Measurements from ENCODE around the gene UGT1A10. TPM values are rescaled to one million over a fixed set of nuclear protein-coding genes. Genes with fewer than 3 reads are reported as not detected.
"Not testable (repeated sequence)": the region's sequence is repeated elsewhere in the genome, so short reads cannot be mapped to it uniquely, and the experiment has no call there.

UGT1A10 gene
- total and polyA plus RNA-seq, 2 donors (not counting 1 experiment from before 2014, with no cell fraction given), result not detected

DNA sequence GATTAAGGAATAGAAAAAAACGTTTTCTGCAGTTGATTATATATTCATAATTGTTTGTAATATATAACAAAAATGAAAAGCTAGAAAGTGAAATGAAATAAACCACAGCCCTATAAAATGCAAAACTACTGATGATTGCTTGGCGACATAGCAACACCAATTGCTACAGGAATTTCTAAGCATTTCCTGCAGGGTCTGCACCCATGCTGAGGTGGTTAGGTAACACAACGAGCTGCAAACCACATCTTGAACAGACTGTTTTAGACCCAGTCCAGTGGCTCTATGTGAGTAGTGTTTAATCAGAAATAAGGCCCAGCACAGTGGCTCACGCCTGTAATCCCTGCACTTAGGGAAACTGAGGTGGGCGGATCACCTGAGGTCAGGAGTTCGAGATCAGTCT lies 18.3 kb downstream of the UGT1A10 start:
- no peaks in the 10 kb centered on the region for H3K9me3 Mint-ChIP-seq (ENCODE audit: insufficient read depth)
- WGBS (ENCODE audit: insufficient coverage), result 73% methylated on average over 4 of the region's 6 CpGs
- intact Hi-C loops (cut with micrococcal nuclease), result no loop called here
- no peak overlapping the region for H3K27ac Mint-ChIP-seq
- no peaks in the 10 kb centered on the region for H3K4me1 Mint-ChIP-seq
- no peaks in the 10 kb centered on the region for H3K4me1 ChIP-seq (ENCODE audit: control insufficient read depth in 2 of 2, insufficient read depth in 2 of 2, low read length in 2 of 2)
- H3K4me2 ChIP-seq (replicated peaks; ENCODE audit: low read depth, low read length, poor library complexity, severe bottlenecking), result no peak overlapping the region
- DNase-seq, result no peak
- CTCF ChIA-PET, result no interaction called here
- no peaks in the 10 kb centered on the region for H3K36me3 ChIP-seq (replicated peaks in 1 of 2; ENCODE audit: control extremely low read depth in 1 of 2, control insufficient read depth in 1 of 2, extremely low read depth in 1 of 2, insufficient read depth in 2 of 2, low read length in 1 of 2)
- no peaks in the 10 kb centered on the region for H4K20me1 ChIP-seq (ENCODE audit: control insufficient read depth, insufficient read depth, low read length, poor library complexity, severe bottlenecking)
- H3K27me3 ChIP-seq (replicated peaks in 1 of 4; ENCODE audit: control extremely low read depth in 1 of 4, control insufficient read depth in 3 of 4, insufficient read depth in 4 of 4, low read length in 3 of 4), result peaks cover 0 to 2% (median 0%) of the 10 kb centered on the region in 4 experiments
- ATAC-seq (ENCODE audit: low read depth), result no peak
- no peak overlapping the region for H3K9ac ChIP-seq (ENCODE audit: low read length)
- H3K27me3 Mint-ChIP-seq, result peaks cover 46% of the 10 kb centered on the region
- H3K4me3 ChIP-seq (ENCODE audit: control extremely low read depth in 1 of 5, extremely low read depth in 1 of 5, insufficient read depth in 1 of 5, low read depth in 2 of 5, low read length in 4 of 5), result no peak overlapping the region
- no peak overlapping the region for H3K27ac ChIP-seq (ENCODE audit: low read length in 2 of 2)
- no peak overlapping the region for H2AFZ ChIP-seq (ENCODE audit: insufficient read depth, low read depth, low read length, poor library complexity, severe bottlenecking)
- POLR2A ChIA-PET, result no interaction called here
- no peak overlapping the region for H3K4me3 Mint-ChIP-seq
- peaks cover 0 to 3% (median 0%) of the 10 kb centered on the region in 3 donors for H3K9me3 ChIP-seq (ENCODE audit: control extremely low read depth in 1 of 3, control insufficient read depth in 2 of 3, insufficient read depth in 1 of 3, low read length in 2 of 3)
- no peak for TF ChIP-seq EZH2 (IDR thresholded peaks at IDR 0.05; ENCODE audit: borderline replicate concordance, insufficient read depth, low read depth, low read length, poor library complexity, severe bottlenecking)
- TF ChIP-seq, protein P1, sequence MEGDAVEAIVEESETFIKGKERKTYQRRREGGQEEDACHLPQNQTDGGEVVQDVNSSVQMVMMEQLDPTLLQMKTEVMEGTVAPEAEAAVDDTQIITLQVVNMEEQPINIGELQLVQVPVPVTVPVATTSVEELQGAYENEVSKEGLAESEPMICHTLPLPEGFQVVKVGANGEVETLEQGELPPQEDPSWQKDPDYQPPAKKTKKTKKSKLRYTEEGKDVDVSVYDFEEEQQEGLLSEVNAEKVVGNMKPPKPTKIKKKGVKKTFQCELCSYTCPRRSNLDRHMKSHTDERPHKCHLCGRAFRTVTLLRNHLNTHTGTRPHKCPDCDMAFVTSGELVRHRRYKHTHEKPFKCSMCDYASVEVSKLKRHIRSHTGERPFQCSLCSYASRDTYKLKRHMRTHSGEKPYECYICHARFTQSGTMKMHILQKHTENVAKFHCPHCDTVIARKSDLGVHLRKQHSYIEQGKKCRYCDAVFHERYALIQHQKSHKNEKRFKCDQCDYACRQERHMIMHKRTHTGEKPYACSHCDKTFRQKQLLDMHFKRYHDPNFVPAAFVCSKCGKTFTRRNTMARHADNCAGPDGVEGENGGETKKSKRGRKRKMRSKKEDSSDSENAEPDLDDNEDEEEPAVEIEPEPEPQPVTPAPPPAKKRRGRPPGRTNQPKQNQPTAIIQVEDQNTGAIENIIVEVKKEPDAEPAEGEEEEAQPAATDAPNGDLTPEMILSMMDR (IDR thresholded peaks at IDR 0.05), result no peak
- H3K79me2 ChIP-seq (ENCODE audit: control insufficient read depth, insufficient read depth, low read length), result no peaks in the 10 kb centered on the region

DNA sequence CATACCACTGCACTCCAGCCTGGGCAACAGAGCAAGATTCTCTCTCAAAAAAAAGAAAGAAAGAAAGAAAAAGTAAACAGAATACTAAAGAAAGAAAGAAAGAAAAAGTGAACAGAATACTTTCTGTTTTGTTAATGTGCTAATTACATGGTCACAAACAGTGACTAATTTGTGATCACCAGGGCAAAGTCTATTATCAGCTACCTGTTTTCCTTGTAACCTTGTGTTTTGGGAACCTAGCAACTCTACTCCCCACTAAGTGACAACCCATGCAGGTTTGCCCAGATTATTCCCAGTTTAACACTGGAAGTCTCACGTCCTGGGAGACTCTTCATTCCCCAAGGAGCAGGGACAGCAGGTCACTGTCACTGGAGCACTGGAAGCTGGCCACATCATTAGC lies 18.8 kb downstream of the UGT1A10 start:
- H3K79me2 ChIP-seq (ENCODE audit: control insufficient read depth, insufficient read depth, low read length), result no peaks in the 10 kb centered on the region
- 82% methylated on average over 1 of the region's 1 CpG for WGBS (ENCODE audit: insufficient coverage)
- intact Hi-C loops (cut with micrococcal nuclease), result no loop called here
- no peak for ATAC-seq (ENCODE audit: low read depth)
- Mint-ChIP-seq H3K9me3 (ENCODE audit: insufficient read depth) (no peaks in the 10 kb centered on the region), H3K27me3 (peaks cover 51% of the 10 kb centered on the region), H3K4me1 (no peaks in the 10 kb centered on the region), H3K4me3 (no peak overlapping the region), H3K27ac (no peak overlapping the region)
- H3K27me3 ChIP-seq (replicated peaks in 1 of 4; ENCODE audit: control extremely low read depth in 1 of 4, control insufficient read depth in 3 of 4, insufficient read depth in 4 of 4, low read length in 3 of 4), result peaks cover 0 to 3% (median 0%) of the 10 kb centered on the region in 4 experiments
- H2AFZ ChIP-seq (ENCODE audit: insufficient read depth, low read depth, low read length, poor library complexity, severe bottlenecking), result no peak overlapping the region
- no peaks in the 10 kb centered on the region for H4K20me1 ChIP-seq (ENCODE audit: control insufficient read depth, insufficient read depth, low read length, poor library complexity, severe bottlenecking)
- H3K4me3 ChIP-seq (ENCODE audit: control extremely low read depth in 1 of 5, extremely low read depth in 1 of 5, insufficient read depth in 1 of 5, low read depth in 2 of 5, low read length in 4 of 5), result no peak overlapping the region
- peaks cover 0 to under 1% (median 0%) of the 10 kb centered on the region in 3 donors for H3K9me3 ChIP-seq (ENCODE audit: control extremely low read depth in 1 of 3, control insufficient read depth in 2 of 3, insufficient read depth in 1 of 3, low read length in 2 of 3)
- DNase-seq, result no peak
- H3K9ac ChIP-seq (ENCODE audit: low read length), result no peak overlapping the region
- TF ChIP-seq, protein P1 (IDR thresholded peaks at IDR 0.05), result no peak
- TF ChIP-seq EZH2 (IDR thresholded peaks at IDR 0.05; ENCODE audit: borderline replicate concordance, insufficient read depth, low read depth, low read length, poor library complexity, severe bottlenecking), result no peak
- no peaks in the 10 kb centered on the region for H3K4me1 ChIP-seq (ENCODE audit: control insufficient read depth in 2 of 2, insufficient read depth in 2 of 2, low read length in 2 of 2)
- POLR2A ChIA-PET, result no interaction called here
- CTCF ChIA-PET, result no interaction called here
- no peak overlapping the region for H3K27ac ChIP-seq (ENCODE audit: low read length in 2 of 2)
- no peak overlapping the region for H3K4me2 ChIP-seq (replicated peaks; ENCODE audit: low read depth, low read length, poor library complexity, severe bottlenecking)
- H3K36me3 ChIP-seq (replicated peaks in 1 of 2; ENCODE audit: control extremely low read depth in 1 of 2, control insufficient read depth in 1 of 2, extremely low read depth in 1 of 2, insufficient read depth in 2 of 2, low read length in 1 of 2), result no peaks in the 10 kb centered on the region

DNA sequence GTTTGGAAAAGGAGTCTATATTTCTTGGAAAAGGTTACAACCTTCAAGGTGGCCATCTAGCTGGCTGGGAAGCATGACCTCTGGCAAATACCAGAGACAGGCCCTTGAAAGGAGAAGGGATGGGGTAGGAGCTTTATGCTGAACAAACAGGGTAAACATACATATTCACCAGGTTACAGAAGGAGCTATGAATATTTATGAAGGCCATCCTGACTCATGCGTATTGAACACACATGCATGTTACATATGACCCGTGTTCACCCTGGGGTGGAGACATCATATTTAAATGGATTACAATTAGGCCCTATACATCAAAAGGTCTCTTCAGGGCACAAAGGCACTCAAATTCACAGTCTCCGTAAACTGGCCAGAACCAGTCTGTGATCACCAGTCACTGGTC lies 19.7 kb downstream of the UGT1A10 start:
- H3K27ac ChIP-seq (ENCODE audit: low read length in 2 of 2); H3K79me2 ChIP-seq (ENCODE audit: control insufficient read depth, insufficient read depth, low read length); H3K4me3 Mint-ChIP-seq; H4K20me1 ChIP-seq (ENCODE audit: control insufficient read depth, insufficient read depth, low read length, poor library complexity, severe bottlenecking); H3K9ac ChIP-seq (ENCODE audit: low read length); H3K4me2 ChIP-seq (replicated peaks; ENCODE audit: low read depth, low read length, poor library complexity, severe bottlenecking); H3K27ac Mint-ChIP-seq; H3K9me3 Mint-ChIP-seq (ENCODE audit: insufficient read depth); H3K36me3 ChIP-seq (replicated peaks in 1 of 2; ENCODE audit: control extremely low read depth in 1 of 2, control insufficient read depth in 1 of 2, extremely low read depth in 1 of 2, insufficient read depth in 2 of 2, low read length in 1 of 2); H3K27me3 ChIP-seq (replicated peaks in 1 of 4; ENCODE audit: control extremely low read depth in 1 of 4, control insufficient read depth in 3 of 4, insufficient read depth in 4 of 4, low read length in 3 of 4); H2AFZ ChIP-seq (ENCODE audit: insufficient read depth, low read depth, low read length, poor library complexity, severe bottlenecking); intact Hi-C loops (cut with micrococcal nuclease); H3K4me3 ChIP-seq (ENCODE audit: control extremely low read depth in 1 of 5, extremely low read depth in 1 of 5, insufficient read depth in 1 of 5, low read depth in 2 of 5, low read length in 4 of 5); DNase-seq; POLR2A ChIA-PET; H3K4me1 ChIP-seq (ENCODE audit: control insufficient read depth in 2 of 2, insufficient read depth in 2 of 2, low read length in 2 of 2); H3K4me1 Mint-ChIP-seq; CTCF ChIA-PET; H3K9me3 ChIP-seq (ENCODE audit: control extremely low read depth in 1 of 3, control insufficient read depth in 2 of 3, insufficient read depth in 1 of 3, low read length in 2 of 3); ATAC-seq (ENCODE audit: low read depth): not testable (repeated sequence)
- peaks cover 45% of the 10 kb centered on the region for H3K27me3 Mint-ChIP-seq
- no CpG with 5 or more reads among the region's 3 CpGs for WGBS (ENCODE audit: insufficient coverage)
